GM18519 (cell line): Measurements from ENCODE around the gene SLC6A8.
"Not testable (repeated sequence)": the region's sequence is repeated elsewhere in the genome, so short reads cannot be mapped to it uniquely, and the experiment has no call there.

Source experiments
- ATAC-seq: cut with Tn5 transposase; IDR thresholded peaks from one replicate; pipeline ENCODE4 v1.9.1; 2021; ENCODE audit warnings: mild to moderate bottlenecking, moderate library complexity; ENCODE audit not compliant: unreplicated experiment, low FRiP score

SLC6A8 gene

DNA sequence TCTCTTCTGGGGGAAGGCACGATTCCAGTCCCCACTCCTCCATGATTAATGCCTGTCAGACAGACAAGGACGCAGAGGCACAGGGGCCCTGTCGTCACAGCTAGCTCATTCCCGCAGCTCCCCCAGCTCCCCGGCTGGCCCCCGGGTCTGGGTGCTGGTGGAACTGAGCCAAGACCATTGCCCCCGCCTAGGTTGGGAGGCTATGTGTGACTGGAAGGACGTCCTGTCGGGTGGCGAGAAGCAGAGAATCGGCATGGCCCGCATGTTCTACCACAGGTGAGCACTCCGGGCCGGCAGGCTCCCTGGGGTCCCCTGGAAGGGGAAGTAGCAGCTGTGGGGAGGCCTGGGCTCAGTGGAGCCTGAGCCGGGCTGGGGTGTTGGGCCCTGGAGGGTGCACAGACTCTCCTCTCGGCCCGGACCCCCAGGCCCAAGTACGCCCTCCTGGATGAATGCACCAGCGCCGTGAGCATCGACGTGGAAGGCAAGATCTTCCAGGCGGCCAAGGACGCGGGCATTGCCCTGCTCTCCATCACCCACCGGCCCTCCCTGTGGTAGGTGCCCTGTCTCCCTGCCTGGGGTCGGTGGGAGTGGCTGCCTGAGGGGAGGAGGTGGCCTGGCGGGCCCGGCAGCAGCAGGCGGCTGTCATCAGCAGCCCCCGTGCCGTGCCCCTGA is 55.2 kb downstream of the SLC6A8 start:
- ATAC-seq = not testable (repeated sequence)

GRCh38 chrX:153743468-153744209 is 55.9 kb downstream of the SLC6A8 start:
- ATAC-seq = not testable (repeated sequence)

DNA sequence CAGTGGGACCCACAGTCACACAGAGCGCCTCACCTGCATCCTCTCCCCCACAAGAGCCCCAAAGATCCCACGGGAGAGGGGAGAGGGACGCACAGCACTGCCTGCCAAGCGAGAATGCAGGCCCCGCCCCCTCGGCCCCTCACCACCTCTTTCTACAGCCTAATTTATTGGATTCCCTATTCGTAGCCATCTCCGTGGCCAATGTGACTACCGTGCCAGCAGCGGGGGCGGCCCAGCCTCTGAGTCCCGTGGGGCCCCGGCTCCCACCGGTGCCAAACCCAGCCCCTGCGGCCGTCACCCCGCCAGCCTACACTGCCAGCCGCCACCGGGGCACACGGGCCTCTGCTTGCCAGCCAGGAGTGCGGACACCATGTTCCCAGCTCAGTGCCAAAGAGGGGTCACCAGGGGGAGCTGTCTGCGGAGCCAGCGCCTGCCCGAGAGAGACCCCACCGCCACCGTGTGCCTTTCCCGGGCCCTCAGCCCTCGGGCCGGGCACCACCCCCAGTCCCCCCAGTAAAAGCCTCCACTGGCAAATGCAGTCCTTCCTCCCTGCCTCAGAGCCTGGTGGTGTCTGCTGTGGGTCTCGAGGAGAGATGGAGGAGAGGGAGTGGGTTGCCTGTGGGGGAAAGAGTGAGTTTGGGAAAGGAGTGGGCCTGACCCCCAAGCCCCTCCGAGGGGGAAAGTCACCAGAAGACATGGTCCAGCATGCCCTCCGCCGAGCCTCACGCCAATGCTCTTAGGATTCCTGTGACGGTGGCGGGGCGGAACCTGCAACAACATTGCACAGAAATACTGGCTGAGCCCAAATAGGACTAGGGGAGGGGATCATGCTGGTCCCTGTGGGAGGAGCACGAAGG is 56.7 kb downstream of the SLC6A8 start:
- no peak for ATAC-seq

DNA sequence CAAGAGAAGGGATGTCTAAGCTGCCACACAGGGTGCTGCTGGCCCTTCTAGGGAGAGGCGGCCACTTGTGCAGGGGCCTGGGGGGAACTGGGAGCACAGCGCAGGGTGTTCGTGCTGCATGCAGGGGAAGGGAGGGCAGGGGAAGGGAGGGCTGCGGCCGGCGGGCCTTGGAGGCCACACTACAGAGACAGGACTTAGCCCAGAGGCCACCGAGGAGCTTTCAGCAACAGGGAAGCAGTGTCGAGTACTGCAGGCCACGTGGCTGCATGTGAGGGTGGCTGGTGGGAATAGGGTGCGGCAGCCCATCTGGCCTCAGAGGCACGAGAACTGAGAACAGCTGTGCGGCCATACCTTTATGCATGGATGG is 57.3 kb downstream of the SLC6A8 start:
- not testable (repeated sequence) for ATAC-seq
